Osteocyte (in vitro differentiated cells): ENCODE results near the gene PIAS2. TPM values are rescaled to one million over a fixed set of nuclear protein-coding genes. Genes with fewer than 3 reads are reported as not detected.
A peak's percentile ranks its signal among the peaks of the same experiment; 100 is the strongest.

Experiments
- DNase-seq: peaks from one replicate; pipeline ENCODE4 v3.0.0; 2021; ENCODE audit warnings: mixed read lengths; ENCODE audit not compliant: unreplicated experiment; ENCODE audit errors: extremely low spot score
- H3K27ac Mint-ChIP-seq: one replicate; pipeline ENCODE4 v1.8.0; 2021; ENCODE audit warnings: mild to moderate bottlenecking, mixed read lengths; ENCODE audit not compliant: unreplicated experiment
- H3K27me3 Mint-ChIP-seq: one replicate; pipeline ENCODE4 v1.8.0; 2021; ENCODE audit warnings: mixed read lengths; ENCODE audit not compliant: unreplicated experiment
- H3K36me3 Mint-ChIP-seq: one replicate; pipeline ENCODE4 v1.8.0; 2021; ENCODE audit warnings: mixed read lengths; ENCODE audit not compliant: unreplicated experiment
- H3K4me1 Mint-ChIP-seq: one replicate; pipeline ENCODE4 v1.8.0; 2021; ENCODE audit warnings: mixed read lengths; ENCODE audit not compliant: unreplicated experiment
- H3K4me3 Mint-ChIP-seq: one replicate; pipeline ENCODE4 v1.8.0; 2021; ENCODE audit warnings: mild to moderate bottlenecking, moderate library complexity, mixed read lengths; ENCODE audit not compliant: unreplicated experiment
- H3K9me3 Mint-ChIP-seq: one replicate; pipeline ENCODE4 v1.8.0; 2021; ENCODE audit warnings: mixed read lengths; ENCODE audit not compliant: unreplicated experiment
- total RNA-seq: library from RNA; stranded (reverse); gene quantifications from 2 replicates; pipeline ENCODE4 v1.2.1, GENCODE V29; 2021
- TF ChIP-seq, protein P1 (sequence below): fragments of 200-600 bp; sonication (generic); IDR thresholded peaks from 2 replicates; pipeline ENCODE4 v1.5.0; 2021; ENCODE audit warnings: antibody characterized with exemption, mild to moderate bottlenecking, moderate library complexity

PIAS2 gene
- total RNA-seq, 1 donor from 2014 or later, result 50.6 TPM

DNA sequence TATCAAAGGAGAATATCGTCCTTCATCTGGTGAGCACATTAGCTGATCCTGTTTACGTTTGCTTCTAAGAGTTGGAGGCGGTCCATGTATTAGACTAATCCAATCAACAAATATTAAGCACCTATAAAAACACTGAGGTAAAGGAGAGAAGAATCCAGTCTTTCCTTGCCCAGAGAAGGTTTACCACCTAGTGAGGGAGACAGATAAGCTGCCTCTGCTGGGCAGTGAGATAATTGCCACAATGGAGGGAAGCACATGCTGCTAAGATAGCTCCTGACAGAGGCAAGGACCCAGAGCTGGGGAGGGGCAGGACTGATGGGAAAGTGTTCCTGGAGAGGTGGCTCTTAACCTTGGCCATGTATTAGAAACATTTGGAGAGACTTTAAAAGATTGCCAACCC, 123.7 kb downstream of the PIAS2 start:
- no peak overlapping the region for H3K27ac Mint-ChIP-seq
- no peaks in the 10 kb centered on the region for H3K9me3 Mint-ChIP-seq
- peaks cover 2% of the 10 kb centered on the region for H3K36me3 Mint-ChIP-seq
- H3K27me3 Mint-ChIP-seq, result no peaks in the 10 kb centered on the region
- H3K4me3 Mint-ChIP-seq, result no peak overlapping the region
- no peak for DNase-seq
- H3K4me1 Mint-ChIP-seq, result no peaks in the 10 kb centered on the region
- TF ChIP-seq, protein P1, sequence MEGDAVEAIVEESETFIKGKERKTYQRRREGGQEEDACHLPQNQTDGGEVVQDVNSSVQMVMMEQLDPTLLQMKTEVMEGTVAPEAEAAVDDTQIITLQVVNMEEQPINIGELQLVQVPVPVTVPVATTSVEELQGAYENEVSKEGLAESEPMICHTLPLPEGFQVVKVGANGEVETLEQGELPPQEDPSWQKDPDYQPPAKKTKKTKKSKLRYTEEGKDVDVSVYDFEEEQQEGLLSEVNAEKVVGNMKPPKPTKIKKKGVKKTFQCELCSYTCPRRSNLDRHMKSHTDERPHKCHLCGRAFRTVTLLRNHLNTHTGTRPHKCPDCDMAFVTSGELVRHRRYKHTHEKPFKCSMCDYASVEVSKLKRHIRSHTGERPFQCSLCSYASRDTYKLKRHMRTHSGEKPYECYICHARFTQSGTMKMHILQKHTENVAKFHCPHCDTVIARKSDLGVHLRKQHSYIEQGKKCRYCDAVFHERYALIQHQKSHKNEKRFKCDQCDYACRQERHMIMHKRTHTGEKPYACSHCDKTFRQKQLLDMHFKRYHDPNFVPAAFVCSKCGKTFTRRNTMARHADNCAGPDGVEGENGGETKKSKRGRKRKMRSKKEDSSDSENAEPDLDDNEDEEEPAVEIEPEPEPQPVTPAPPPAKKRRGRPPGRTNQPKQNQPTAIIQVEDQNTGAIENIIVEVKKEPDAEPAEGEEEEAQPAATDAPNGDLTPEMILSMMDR, result peak; percentile 10

DNA sequence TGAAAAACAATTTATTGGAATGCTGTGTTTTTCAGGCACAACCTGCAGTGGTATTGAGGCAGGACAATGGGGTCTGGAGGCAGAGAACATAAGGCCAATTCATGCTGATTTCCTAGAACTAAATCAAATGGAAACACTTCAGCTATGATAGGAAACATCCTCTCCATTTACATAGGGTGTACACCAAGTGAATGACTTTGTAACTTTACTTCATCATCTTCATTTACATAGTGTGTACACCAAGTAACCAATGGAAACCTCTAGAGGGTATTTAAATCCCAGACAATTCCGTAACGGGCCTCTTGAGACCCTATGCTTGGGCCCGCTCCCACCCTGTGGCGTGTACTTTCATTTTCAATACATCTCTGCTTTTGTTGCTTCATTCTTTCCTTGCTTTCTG, 128.2 kb downstream of the PIAS2 start:
- Mint-ChIP-seq H3K27me3 (no peaks in the 10 kb centered on the region), H3K27ac (no peak overlapping the region), H3K4me3 (no peak overlapping the region), H3K9me3 (peaks cover 15% of the 10 kb centered on the region), H3K36me3 (no peaks in the 10 kb centered on the region), H3K4me1 (no peaks in the 10 kb centered on the region)
- TF ChIP-seq, protein P1, result no peak
- no peak for DNase-seq

DNA sequence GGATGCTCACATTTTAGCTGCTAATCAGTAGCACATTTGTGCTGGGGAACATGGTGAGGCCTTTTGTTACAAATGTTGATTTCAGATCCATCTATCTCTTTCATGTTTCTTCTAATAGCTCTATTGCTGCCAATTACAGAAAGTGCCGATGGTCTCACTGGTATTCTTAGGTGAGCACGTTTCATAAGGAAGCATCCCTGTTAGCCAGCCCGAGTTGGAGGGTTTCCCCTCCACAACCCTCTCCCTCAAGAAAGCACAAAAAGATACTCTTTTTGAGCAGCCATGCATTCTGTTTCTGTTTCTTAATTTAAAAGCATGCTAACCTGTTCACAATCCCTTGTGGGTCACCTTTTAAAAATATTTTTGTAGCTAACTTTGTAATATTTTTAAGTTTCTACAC, 129.6 kb downstream of the PIAS2 start:
- no peak for DNase-seq
- Mint-ChIP-seq H3K27ac (no peak overlapping the region), H3K4me3 (no peak overlapping the region), H3K4me1 (no peaks in the 10 kb centered on the region), H3K36me3 (no peaks in the 10 kb centered on the region), H3K27me3 (no peaks in the 10 kb centered on the region), H3K9me3 (peaks cover 15% of the 10 kb centered on the region)
- TF ChIP-seq, protein P1, result no peak

DNA sequence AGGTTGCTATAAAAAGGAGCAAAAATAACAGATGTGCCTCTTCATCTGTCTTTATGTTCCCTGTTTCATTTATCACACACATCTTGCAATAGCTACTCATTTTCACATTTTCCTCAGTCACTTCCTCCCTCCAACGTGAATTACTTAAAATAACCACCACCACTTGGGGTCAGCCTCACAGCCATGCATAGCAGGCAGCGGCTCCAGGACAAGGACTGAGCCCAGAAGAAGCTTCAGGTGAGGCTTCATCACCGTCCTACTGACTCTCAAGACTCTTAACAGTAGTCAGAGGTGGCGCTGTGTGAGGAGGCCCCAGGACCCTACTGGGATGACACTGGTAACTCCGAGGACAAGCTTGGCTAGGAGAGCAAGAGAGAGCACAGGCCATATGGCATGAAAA, 144.9 kb downstream of the PIAS2 start:
- no peak overlapping the region for H3K27ac Mint-ChIP-seq
- H3K27me3 Mint-ChIP-seq, result peaks cover 2% of the 10 kb centered on the region
- H3K9me3 Mint-ChIP-seq, result no peaks in the 10 kb centered on the region
- H3K4me3 Mint-ChIP-seq, result no peak overlapping the region
- DNase-seq, result no peak
- H3K36me3 Mint-ChIP-seq, result no peaks in the 10 kb centered on the region
- H3K4me1 Mint-ChIP-seq, result peaks cover 4% of the 10 kb centered on the region
- TF ChIP-seq, protein P1, result no peak

DNA sequence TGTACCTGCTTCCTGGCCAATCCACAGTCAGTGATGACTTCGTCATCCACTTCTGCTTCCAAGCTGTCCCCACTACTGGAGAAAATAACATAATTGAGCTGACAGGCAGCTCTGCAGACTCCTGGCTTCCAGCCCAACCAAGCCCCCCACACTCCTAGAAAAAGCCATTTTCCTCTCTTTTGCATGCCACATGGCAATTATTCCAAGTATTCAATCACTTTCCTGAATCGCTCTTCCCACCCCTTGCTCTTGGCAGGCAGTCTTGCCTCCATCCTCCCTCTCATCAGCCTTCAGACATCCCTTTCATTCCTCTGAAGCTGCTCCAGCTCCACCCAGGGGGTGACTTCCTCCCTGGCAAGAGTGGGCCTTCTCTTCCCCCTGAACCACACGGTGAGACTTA, 146.2 kb downstream of the PIAS2 start:
- Mint-ChIP-seq H3K9me3 (no peaks in the 10 kb centered on the region), H3K4me1 (peaks cover 4% of the 10 kb centered on the region), H3K36me3 (no peaks in the 10 kb centered on the region), H3K4me3 (no peak overlapping the region), H3K27ac (no peak overlapping the region), H3K27me3 (peaks cover 2% of the 10 kb centered on the region)
- DNase-seq, result no peak
- TF ChIP-seq, protein P1, result no peak
